Calu3 (cell line): ENCODE results near the gene OCSTAMP. TPM values are rescaled to one million over a fixed set of nuclear protein-coding genes. Genes with fewer than 3 reads are reported as not detected.

Experiments
- BruUV-seq: library from RNA; stranded (reverse); fragments of 400-500 nt; replicated peaks from 2 replicates; lab custom pipeline; 2021; lab: Mats Ljungman, UMichigan
- CTCF ChIA-PET: fragments of 300-600 bp; sonication (Branson Sonifier 250); formaldehyde crosslinking; loops from one replicate; lab custom pipeline; 2022; ENCODE audit warnings: antibody characterized with exemption; lab: Charles Lee
- DNase-seq: peaks from one replicate; pipeline ENCODE4 v3.0.0; 2022
- H3K27ac Mint-ChIP-seq: one replicate; pipeline ENCODE4 v1.8.0; 2022; ENCODE audit warnings: mixed read lengths; ENCODE audit not compliant: unreplicated experiment
- H3K27me3 Mint-ChIP-seq: one replicate; pipeline ENCODE4 v1.8.0; 2022; ENCODE audit warnings: mixed read lengths; ENCODE audit not compliant: unreplicated experiment
- H3K36me3 Mint-ChIP-seq: one replicate; pipeline ENCODE4 v1.8.0; 2022; ENCODE audit warnings: mild to moderate bottlenecking, moderate library complexity, mixed read lengths; ENCODE audit not compliant: insufficient read depth, unreplicated experiment
- H3K4me1 Mint-ChIP-seq: one replicate; pipeline ENCODE4 v1.8.0; 2022; ENCODE audit warnings: mild to moderate bottlenecking, low read depth, mixed read lengths; ENCODE audit not compliant: unreplicated experiment
- H3K4me3 Mint-ChIP-seq: one replicate; pipeline ENCODE4 v1.8.0; 2022; ENCODE audit warnings: mild to moderate bottlenecking, low read depth, moderate library complexity, mixed read lengths; ENCODE audit not compliant: unreplicated experiment
- H3K9me3 Mint-ChIP-seq: one replicate; pipeline ENCODE4 v1.8.0; 2022; ENCODE audit warnings: low read depth, mixed read lengths; ENCODE audit not compliant: unreplicated experiment
- CTCF ChIP-seq: fragments of 200-600 bp; IDR thresholded peaks from one replicate; pipeline ENCODE4 v1.8.0; 2022; ENCODE audit warnings: antibody characterized with exemption; ENCODE audit not compliant: unreplicated experiment
- intact Hi-C: fragments of 100-400 bp; cut with micrococcal nuclease; formaldehyde crosslinking; loops from one replicate; pipeline ENCODE4 v1.10.0; 2022; ENCODE audit not compliant: unreplicated experiment
- total RNA-seq: library from RNA; stranded (reverse); gene quantifications from 2 replicates; pipeline ENCODE4 v1.2.3, GENCODE V29; 2022

The OCSTAMP gene
- total RNA-seq, 1 experiment from 2014 or later = not detected

GRCh38 chr20:46575937-46576461 lies 25.5 kb upstream of the OCSTAMP start:
- no peaks in the 10 kb centered on the region for H3K9me3 Mint-ChIP-seq
- H3K36me3 Mint-ChIP-seq = no peaks in the 10 kb centered on the region
- H3K4me1 Mint-ChIP-seq = peaks cover 8% of the 10 kb centered on the region
- no peak overlapping the region for H3K4me3 Mint-ChIP-seq
- H3K27me3 Mint-ChIP-seq = peaks cover 17% of the 10 kb centered on the region
- intact Hi-C loops = no loop called here
- CTCF ChIA-PET = interaction anchor here (1.2 kb wide), 1 partner anchor 14 kb away, joined by 3 read pairs; no protein-coding TSS in a partner anchor
- DNase-seq = no peak
- TF ChIP-seq CTCF = no peak
- H3K27ac Mint-ChIP-seq = no peak overlapping the region
- BruUV-seq = no TSS peak

GRCh38 chr20:46575394-46575793 lies 24.9 kb upstream of the OCSTAMP start:
- intact Hi-C loops = no loop called here
- CTCF ChIA-PET = interaction anchor here (0.6 to 1.2 kb wide), 2 partner anchors 13 to 100 kb away, joined by 3 to 6 read pairs; no protein-coding TSS in a partner anchor

DNA sequence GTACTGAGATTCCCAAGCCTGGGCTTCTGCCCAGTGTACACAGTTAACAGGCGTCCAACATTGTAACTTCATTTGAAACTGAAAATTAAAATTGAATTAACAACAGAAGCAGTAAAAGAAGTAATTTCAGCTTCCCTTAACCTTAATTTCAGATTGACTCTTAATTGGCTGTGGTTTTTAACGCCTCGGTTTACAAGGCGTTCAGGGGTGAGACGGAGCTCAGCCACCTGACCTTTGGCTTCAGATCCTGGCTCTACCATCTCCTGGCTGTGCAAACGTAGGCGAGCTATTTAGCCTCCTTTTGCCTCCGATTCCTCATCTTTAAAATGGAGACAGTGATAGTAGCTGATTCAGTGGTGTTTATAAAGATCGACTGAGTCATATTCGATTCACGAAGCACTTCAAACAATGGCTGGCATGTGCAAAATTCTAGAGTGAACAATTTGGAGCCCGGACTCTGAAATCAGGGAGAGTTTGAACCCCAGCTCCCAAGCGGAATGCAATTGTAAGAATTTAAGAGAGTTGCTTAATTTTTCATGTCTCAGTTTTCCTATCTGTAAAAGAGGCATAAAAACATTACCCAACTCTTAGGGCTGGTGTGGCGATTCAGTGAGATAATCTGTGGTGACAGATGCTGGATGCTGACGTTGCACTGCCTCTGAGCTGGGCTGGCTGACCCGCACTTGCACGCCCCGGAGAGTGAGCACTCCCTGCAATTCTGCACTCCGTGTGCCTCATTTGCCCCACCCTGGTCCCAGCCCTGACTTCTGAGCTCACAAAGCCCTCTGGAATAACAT lies 23.5 kb upstream of the OCSTAMP start:
- TF ChIP-seq CTCF = no peak
- no peak overlapping the region for H3K27ac Mint-ChIP-seq
- BruUV-seq = no TSS peak
- H3K9me3 Mint-ChIP-seq = no peaks in the 10 kb centered on the region
- no peak for DNase-seq
- no peaks in the 10 kb centered on the region for H3K36me3 Mint-ChIP-seq
- CTCF ChIA-PET = interaction anchor here (0.7 to 1.8 kb wide), 3 partner anchors 8 to 101 kb away, joined by 4 to 5 read pairs (median 5); no protein-coding TSS in a partner anchor
- intact Hi-C loops = no loop called here
- no peak overlapping the region for H3K4me3 Mint-ChIP-seq
- peaks cover 8% of the 10 kb centered on the region for H3K4me1 Mint-ChIP-seq
- peaks cover 13% of the 10 kb centered on the region for H3K27me3 Mint-ChIP-seq

More at GRCh38 chr20:46575394-46575793, 24.9 kb upstream of the OCSTAMP start:
- H3K27ac Mint-ChIP-seq = no peak overlapping the region
- no peaks in the 10 kb centered on the region for H3K9me3 Mint-ChIP-seq
- H3K27me3 Mint-ChIP-seq = peaks cover 13% of the 10 kb centered on the region
- peaks cover 8% of the 10 kb centered on the region for H3K4me1 Mint-ChIP-seq
- H3K4me3 Mint-ChIP-seq = no peak overlapping the region
- no peaks in the 10 kb centered on the region for H3K36me3 Mint-ChIP-seq
- DNase-seq = no peak
- no peak for TF ChIP-seq CTCF
- BruUV-seq = no TSS peak

DNA sequence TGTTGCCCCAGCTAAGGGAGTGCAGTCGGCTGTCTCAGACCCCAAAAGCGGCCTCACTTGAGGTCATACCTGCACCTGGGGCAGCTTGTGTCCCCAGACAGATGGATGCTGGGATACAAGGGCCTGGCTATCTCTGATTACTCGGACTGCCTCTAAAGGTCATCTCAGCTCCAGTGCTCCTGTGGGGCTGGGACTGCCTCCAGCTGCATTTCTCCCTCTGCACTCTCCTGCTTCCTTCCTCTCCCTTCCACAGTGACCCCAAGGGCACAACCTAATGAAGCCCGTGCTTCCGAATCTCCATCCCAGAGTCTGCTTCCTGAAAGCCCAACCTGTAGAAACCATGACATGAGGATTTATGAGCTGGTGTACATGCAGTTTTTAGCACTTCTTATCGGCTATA lies 22.8 kb upstream of the OCSTAMP start:
- no peaks in the 10 kb centered on the region for H3K36me3 Mint-ChIP-seq
- TF ChIP-seq CTCF = no peak
- H3K9me3 Mint-ChIP-seq = no peaks in the 10 kb centered on the region
- peaks cover 15% of the 10 kb centered on the region for H3K4me1 Mint-ChIP-seq
- DNase-seq = no peak
- BruUV-seq = no TSS peak
- H3K27ac Mint-ChIP-seq = no peak overlapping the region
- H3K27me3 Mint-ChIP-seq = peaks cover 13% of the 10 kb centered on the region
- no peak overlapping the region for H3K4me3 Mint-ChIP-seq
- intact Hi-C loops = no loop called here
- CTCF ChIA-PET = interaction anchor here (1.3 to 1.8 kb wide), 2 partner anchors 9 to 58 kb away, joined by 5 read pairs; no protein-coding TSS in a partner anchor
